Activated CD8-positive, alpha-beta T cell treated with anti-CD3 and anti-CD28 coated beads for 36 hours (primary cell): ENCODE measurements around the gene TGFBR3L. TPM values are rescaled to one million over a fixed set of nuclear protein-coding genes. Genes with fewer than 3 reads are reported as not detected.
A peak's percentile ranks its signal among the peaks of the same experiment; 100 is the strongest.

Experiments
- ATAC-seq: fragments of 200-7000 bp; cut with Tn5 transposase; one replicate; pipeline ENCODE4 v1.10.0; 2021; ENCODE audit warnings: mild to moderate bottlenecking, moderate library complexity
- CTCF ChIA-PET: fragments of 350-600 bp; sonication (Branson Sonifier 250); formaldehyde crosslinking; loops from one replicate; lab custom pipeline; 2021; ENCODE audit warnings: antibody characterized with exemption; lab: Charles Lee
- POLR2A ChIA-PET: fragments of 350-600 bp; sonication (Branson Sonifier 250); formaldehyde crosslinking; loops from one replicate; lab custom pipeline; 2021; ENCODE audit warnings: antibody characterized with exemption; lab: Charles Lee
- DNase-seq: peaks from one replicate; pipeline ENCODE4 v3.0.0-alpha.2; 2020
- H3K27ac Mint-ChIP-seq: one replicate; pipeline ENCODE4 v1.8.0; 2021; ENCODE audit warnings: mild to moderate bottlenecking, mixed read lengths
- H3K27me3 Mint-ChIP-seq: one replicate; pipeline ENCODE4 v1.8.0; 2021; ENCODE audit warnings: mixed read lengths
- H3K36me3 Mint-ChIP-seq: one replicate; pipeline ENCODE4 v1.8.0; 2021; ENCODE audit warnings: low read depth, mixed read lengths
- H3K4me1 Mint-ChIP-seq: one replicate; pipeline ENCODE4 v1.8.0; 2021; ENCODE audit warnings: low read depth, mixed read lengths
- H3K4me3 Mint-ChIP-seq: one replicate; pipeline ENCODE4 v1.8.0; 2021; ENCODE audit warnings: mild to moderate bottlenecking, moderate library complexity, mixed read lengths
- H3K9me3 Mint-ChIP-seq: one replicate; pipeline ENCODE4 v1.8.0; 2021; ENCODE audit warnings: mixed read lengths
- CTCF ChIP-seq: fragments of 200-600 bp; IDR thresholded peaks from one replicate; pipeline ENCODE4 v1.8.0; 2022; ENCODE audit warnings: antibody characterized with exemption, mild to moderate bottlenecking
- intact Hi-C: fragments of 100-400 bp; cut with micrococcal nuclease; formaldehyde crosslinking; loops from one replicate; pipeline ENCODE4 v1.10.0; 2022
- total RNA-seq, 2 experiments: library from RNA; stranded (reverse); gene quantifications; one replicate each; pipeline ENCODE4 v1.2.3, GENCODE V29; 2021

Gene TGFBR3L
- total RNA-seq, 2 experiments from 2014 or later, result 5.1 to 5.9 TPM

GRCh38 chr19:7961920-7962626, 47.4 kb downstream of the TGFBR3L start:
- intact Hi-C loops, result no loop called here
- H3K36me3 Mint-ChIP-seq, result peaks cover 16% of the 10 kb centered on the region
- ChIA-PET CTCF (interaction anchor here (1.0 kb wide), 1 partner anchor 9 kb away, joined by 5 read pairs; no protein-coding TSS in a partner anchor), POLR2A (no interaction called here)
- H3K27me3 Mint-ChIP-seq, result no peaks in the 10 kb centered on the region
- H3K4me3 Mint-ChIP-seq, result no peak overlapping the region
- no peak overlapping the region for H3K27ac Mint-ChIP-seq
- TF ChIP-seq CTCF, result no peak
- ATAC-seq (no peak), DNase-seq (no peak)
- H3K9me3 Mint-ChIP-seq, result no peaks in the 10 kb centered on the region
- H3K4me1 Mint-ChIP-seq, result peaks cover 3% of the 10 kb centered on the region

- Mint-ChIP-seq H3K36me3 (peaks cover 21% of the 10 kb centered on the region), H3K9me3 (no peaks in the 10 kb centered on the region), H3K27ac (no peak overlapping the region), H3K4me3 (no peak overlapping the region), H3K27me3 (no peaks in the 10 kb centered on the region), H3K4me1 (peaks cover 3% of the 10 kb centered on the region)
- DNase-seq, result no peak
- intact Hi-C loops, result no loop called here
- no peak for ATAC-seq
- CTCF ChIA-PET, result interaction anchor here (1.0 kb wide), 1 partner anchor 8 kb away, joined by 5 read pairs; no protein-coding TSS in a partner anchor
- no peak for TF ChIP-seq CTCF
- POLR2A ChIA-PET, result no interaction called here
Observed at GRCh38 chr19:7962644-7963268, 48.1 kb downstream of the TGFBR3L start.

- Mint-ChIP-seq H3K4me1 (peaks cover 3% of the 10 kb centered on the region), H3K27ac (no peak overlapping the region), H3K9me3 (no peaks in the 10 kb centered on the region), H3K36me3 (peaks cover 24% of the 10 kb centered on the region), H3K27me3 (no peaks in the 10 kb centered on the region), H3K4me3 (no peak overlapping the region)
- CTCF ChIA-PET, result no interaction called here
- POLR2A ChIA-PET, result no interaction called here
- no peak for TF ChIP-seq CTCF
- ATAC-seq (no peak), DNase-seq (no peak)
- intact Hi-C loops, result no loop called here
Observed at GRCh38 chr19:7963566-7963965, 48.9 kb downstream of the TGFBR3L start.

- no peaks in the 10 kb centered on the region for H3K27me3 Mint-ChIP-seq
- ChIA-PET POLR2A (no interaction called here), CTCF (interaction anchor here (1.1 kb wide), 1 partner anchor 21 kb away, joined by 3 read pairs; no protein-coding TSS in a partner anchor)
- intact Hi-C loops, result no loop called here
- H3K27ac Mint-ChIP-seq, result peak overlapping the region; percentile 12
- no peak overlapping the region for H3K4me3 Mint-ChIP-seq
- no peak for ATAC-seq
- H3K9me3 Mint-ChIP-seq, result no peaks in the 10 kb centered on the region
- peaks cover 26% of the 10 kb centered on the region for H3K36me3 Mint-ChIP-seq
- H3K4me1 Mint-ChIP-seq, result no peaks in the 10 kb centered on the region
- TF ChIP-seq CTCF, result no peak
- DNase-seq, result no peak
Observed at GRCh38 chr19:7965259-7965841, 50.7 kb downstream of the TGFBR3L start.
